Activated B cell treated with CpG ODN at 0.5 μM for 24 hours (primary cell): Measurements from ENCODE around the gene CCNQ. TPM values are rescaled to one million over a fixed set of nuclear protein-coding genes. Genes with fewer than 3 reads are reported as not detected.

Experiments
- ATAC-seq: fragments of 200-7000 bp; cut with Tn5 transposase; one replicate; pipeline ENCODE4 v1.10.0; 2021; ENCODE audit warnings: low read depth, mild to moderate bottlenecking, moderate library complexity
- CTCF ChIA-PET: fragments of 350-600 bp; sonication (Branson Sonifier 250); formaldehyde crosslinking; loops from one replicate; lab custom pipeline; 2021; ENCODE audit warnings: antibody characterized with exemption; lab: Charles Lee
- POLR2A ChIA-PET: fragments of 350-600 bp; sonication (Branson Sonifier 250); formaldehyde crosslinking; loops from one replicate; lab custom pipeline; 2021; ENCODE audit warnings: antibody characterized with exemption; lab: Charles Lee
- DNase-seq: peaks from one replicate; pipeline ENCODE4 v3.0.0; 2022
- H3K27ac Mint-ChIP-seq: one replicate; pipeline ENCODE4 v1.8.0; 2020; ENCODE audit warnings: mixed read lengths
- H3K27me3 Mint-ChIP-seq: one replicate; pipeline ENCODE4 v1.8.0; 2021; ENCODE audit warnings: mixed read lengths
- H3K36me3 Mint-ChIP-seq: one replicate; pipeline ENCODE4 v1.8.0; 2021; ENCODE audit warnings: low read depth, mixed read lengths
- H3K4me1 Mint-ChIP-seq: one replicate; pipeline ENCODE4 v1.8.0; 2021; ENCODE audit warnings: mixed read lengths
- H3K4me3 Mint-ChIP-seq: one replicate; pipeline ENCODE4 v1.8.0; 2020; ENCODE audit warnings: mild to moderate bottlenecking, mixed read lengths
- H3K9me3 Mint-ChIP-seq: one replicate; pipeline ENCODE4 v1.8.0; 2020; ENCODE audit warnings: mixed read lengths
- CTCF ChIP-seq: fragments of 200-600 bp; IDR thresholded peaks from one replicate; pipeline ENCODE4 v1.8.0; 2022; ENCODE audit warnings: antibody characterized with exemption, mild to moderate bottlenecking
- intact Hi-C: fragments of 100-400 bp; cut with micrococcal nuclease; formaldehyde crosslinking; loops from one replicate; pipeline ENCODE4 v1.15.1; 2024
- total RNA-seq: library from RNA; stranded (reverse); gene quantifications from 2 replicates; pipeline ENCODE4 v1.2.3, GENCODE V29; 2022

CCNQ gene
- total RNA-seq, 1 donor from 2014 or later: 25.8 TPM

GRCh38 chrX:153621949-153622598, 23.1 kb upstream of the CCNQ start:
- Mint-ChIP-seq H3K4me1 (no peaks in the 10 kb centered on the region), H3K9me3 (no peaks in the 10 kb centered on the region), H3K27ac (no peak overlapping the region), H3K36me3 (no peaks in the 10 kb centered on the region), H3K27me3 (peaks cover 12% of the 10 kb centered on the region), H3K4me3 (no peak overlapping the region)
- POLR2A ChIA-PET: no interaction called here
- CTCF ChIA-PET: no interaction called here
- ATAC-seq (no peak), DNase-seq (no peak)
- intact Hi-C loops: no loop called here
- no peak for TF ChIP-seq CTCF

GRCh38 chrX:153620576-153620975, 21.6 kb upstream of the CCNQ start:
- TF ChIP-seq CTCF: no peak
- ChIA-PET POLR2A (no interaction called here), CTCF (no interaction called here)
- Mint-ChIP-seq H3K9me3 (no peaks in the 10 kb centered on the region), H3K27me3 (peaks cover 12% of the 10 kb centered on the region), H3K4me3 (no peak overlapping the region), H3K4me1 (no peaks in the 10 kb centered on the region), H3K36me3 (no peaks in the 10 kb centered on the region), H3K27ac (no peak overlapping the region)
- no peak for ATAC-seq
- intact Hi-C loops: no loop called here
- DNase-seq: no peak

GRCh38 chrX:153614818-153615217, 15.9 kb upstream of the CCNQ start:
- DNase-seq: no peak

GRCh38 chrX:153612413-153612812, 13.5 kb upstream of the CCNQ start:
- H3K9me3 Mint-ChIP-seq: no peaks in the 10 kb centered on the region
- CTCF ChIA-PET: no interaction called here
- DNase-seq (no peak), ATAC-seq (no peak)
- POLR2A ChIA-PET: interaction anchor here (0.6 to 0.7 kb wide), 2 partner anchors 12 to 50 kb away, joined by 5 to 11 read pairs; no protein-coding TSS in a partner anchor
- no peak overlapping the region for H3K27ac Mint-ChIP-seq
- H3K4me1 Mint-ChIP-seq: peaks cover 9% of the 10 kb centered on the region
- intact Hi-C loops: loop anchor here (5.0 kb wide), 1 partner anchor 40 kb away; no protein-coding TSS in a partner anchor
- TF ChIP-seq CTCF: no peak
- peaks cover 3% of the 10 kb centered on the region for H3K27me3 Mint-ChIP-seq
- H3K36me3 Mint-ChIP-seq: no peaks in the 10 kb centered on the region
- H3K4me3 Mint-ChIP-seq: no peak overlapping the region

More at GRCh38 chrX:153614818-153615217, 15.9 kb upstream of the CCNQ start:
- intact Hi-C loops: loop anchor here (5.0 kb wide), 1 partner anchor 43 kb away; no protein-coding TSS in a partner anchor
- POLR2A ChIA-PET: no interaction called here
- H3K9me3 Mint-ChIP-seq: no peaks in the 10 kb centered on the region
- H3K27ac Mint-ChIP-seq: no peak overlapping the region
- no peaks in the 10 kb centered on the region for H3K36me3 Mint-ChIP-seq
- TF ChIP-seq CTCF: no peak
- H3K27me3 Mint-ChIP-seq: peaks cover 6% of the 10 kb centered on the region
- peaks cover 5% of the 10 kb centered on the region for H3K4me1 Mint-ChIP-seq
- CTCF ChIA-PET: no interaction called here
- no peak overlapping the region for H3K4me3 Mint-ChIP-seq
- ATAC-seq: no peak

GRCh38 chrX:153611298-153612095, 12.6 kb upstream of the CCNQ start:
- H3K27me3 Mint-ChIP-seq: peaks cover 3% of the 10 kb centered on the region
- intact Hi-C loops: loop anchor here (2.0 to 5.0 kb wide), 2 partner anchors 39 to 57 kb away; no protein-coding TSS in a partner anchor
- POLR2A ChIA-PET: interaction anchor here (0.6 to 0.7 kb wide), 2 partner anchors 11 to 51 kb away, joined by 5 to 11 read pairs; no protein-coding TSS in a partner anchor
- ATAC-seq (no peak), DNase-seq (no peak)
- H3K9me3 Mint-ChIP-seq: no peaks in the 10 kb centered on the region
- no peak overlapping the region for H3K27ac Mint-ChIP-seq
- H3K36me3 Mint-ChIP-seq: no peaks in the 10 kb centered on the region
- CTCF ChIA-PET: interaction anchor here (1.0 kb wide), 1 partner anchor 35 kb away, joined by 3 read pairs; the partner anchor contains the start of gene DUSP9
- H3K4me3 Mint-ChIP-seq: no peak overlapping the region
- TF ChIP-seq CTCF: no peak
- H3K4me1 Mint-ChIP-seq: peaks cover 9% of the 10 kb centered on the region
